Measurements from ENCODE around the gene LRAT.

GRCh38 chr4:154707877-154708276, 35.9 kb upstream of the LRAT start:
- TF ChIP-seq CTCF (IDR thresholded peaks at IDR 0.05; ENCODE audit: insufficient read depth, low read depth, low read length) (no peak), EZH2 (IDR thresholded peaks at IDR 0.05; ENCODE audit: insufficient read depth, low read length) (no peak)

All from astrocyte (in vitro differentiated cells and primary cell).